H54 (cell line): ENCODE measurements around the gene ARRDC1.

Source experiments
- DNase-seq: peaks from one replicate; pipeline ENCODE4 v3.0.0; 2011; ENCODE audit warnings: low spot score, mixed read lengths; ENCODE audit not compliant: insufficient read length
- FAIRE-seq: peaks from 3 replicates; lab custom pipeline; 2011; peaks lifted over from hg19 to GRCh38; lab: Jason Lieb, UNC
- POLR2A ChIP-seq: IDR thresholded peaks from 2 replicates; pipeline ENCODE4 v1.6.1; 2011; ENCODE audit warnings: low read depth, mild to moderate bottlenecking, low read length

Gene ARRDC1

GRCh38 chr9:137579259-137579604, 26.3 kb upstream of the ARRDC1 start:
- TF ChIP-seq POLR2A = no peak
- FAIRE-seq = no peak
- no peak for DNase-seq

GRCh38 chr9:137580209-137580953, 25.1 kb upstream of the ARRDC1 start:
- no peak for TF ChIP-seq POLR2A
- DNase-seq (no peak), FAIRE-seq (no peak)

- TF ChIP-seq POLR2A = no peak
- FAIRE-seq (no peak), DNase-seq (no peak)
Measured at GRCh38 chr9:137580954-137581322, 24.5 kb upstream of the ARRDC1 start.

- FAIRE-seq = no peak
- no peak for TF ChIP-seq POLR2A
- DNase-seq = no peak
Measured at GRCh38 chr9:137581361-137582285, 23.9 kb upstream of the ARRDC1 start.

GRCh38 chr9:137582286-137582860, 23.1 kb upstream of the ARRDC1 start:
- no peak for TF ChIP-seq POLR2A
- FAIRE-seq (no peak), DNase-seq (peak; percentile 51)

GRCh38 chr9:137583347-137583746, 22.1 kb upstream of the ARRDC1 start:
- FAIRE-seq (no peak), DNase-seq (no peak)
- TF ChIP-seq POLR2A = no peak

- no peak for DNase-seq
- FAIRE-seq = no peak
- TF ChIP-seq POLR2A = no peak
Measured at GRCh38 chr9:137583957-137584356, 21.5 kb upstream of the ARRDC1 start.

- no peak for DNase-seq
- FAIRE-seq = no peak
- TF ChIP-seq POLR2A = no peak
Measured at GRCh38 chr9:137586854-137587253, 18.6 kb upstream of the ARRDC1 start.

- TF ChIP-seq POLR2A = no peak
- FAIRE-seq = no peak
- no peak for DNase-seq
Measured at GRCh38 chr9:137588311-137588710, 17.2 kb upstream of the ARRDC1 start.

- TF ChIP-seq POLR2A = no peak
- DNase-seq = no peak
- no peak for FAIRE-seq
Measured at GRCh38 chr9:137588891-137589290, 16.6 kb upstream of the ARRDC1 start.

- FAIRE-seq (no peak), DNase-seq (no peak)
Measured at GRCh38 chr9:137589441-137590122, 15.9 kb upstream of the ARRDC1 start.

GRCh38 chr9:137590123-137590468, 15.4 kb upstream of the ARRDC1 start:
- TF ChIP-seq POLR2A = no peak
- FAIRE-seq (no peak), DNase-seq (no peak)

More at GRCh38 chr9:137589441-137590122, 15.9 kb upstream of the ARRDC1 start:
- TF ChIP-seq POLR2A = no peak

GRCh38 chr9:137590469-137591383, 14.8 kb upstream of the ARRDC1 start, which contains the start of gene ZMYND19:
Gene ZMYND19 (minus strand): TSS chr9:137590512. CDS start chr9:137590263, 249 bp downstream.
- FAIRE-seq (no peak), DNase-seq (peak; percentile 98)
- TF ChIP-seq POLR2A = peak; percentile 76
